Fibroblast of the aortic adventitia (primary cell): ENCODE results near the gene DOCK1. TPM values are rescaled to one million over a fixed set of nuclear protein-coding genes. Genes with fewer than 3 reads are reported as not detected.

ENCODE experiments used
- DNase-seq: peaks from one replicate; pipeline ENCODE4 v3.0.0-alpha.2; 2010; ENCODE audit warnings: low read depth
- H3K4me3 ChIP-seq: 2 replicates; pipeline ENCODE4 v1.5.1; 2011; ENCODE audit warnings: low read depth, mild to moderate bottlenecking, control low read depth, low read length, moderate library complexity
- total RNA-seq: library from RNA; depleted of rRNA; stranded (reverse); fragments of >200 nt; gene quantifications from 2 replicates; pipeline ENCODE4 v1.2.3, GENCODE V29; 2012; ENCODE audit warnings: low replicate concordance
- TF ChIP-seq, protein P1 (sequence below): IDR thresholded peaks from 2 replicates; pipeline ENCODE4 v1.5.1; 2011; ENCODE audit warnings: mild to moderate bottlenecking, low read length, control low read depth, inconsistent platforms; ENCODE audit not compliant: insufficient read depth

DOCK1 gene
- total RNA-seq, 1 donor = 75.2 TPM

DNA sequence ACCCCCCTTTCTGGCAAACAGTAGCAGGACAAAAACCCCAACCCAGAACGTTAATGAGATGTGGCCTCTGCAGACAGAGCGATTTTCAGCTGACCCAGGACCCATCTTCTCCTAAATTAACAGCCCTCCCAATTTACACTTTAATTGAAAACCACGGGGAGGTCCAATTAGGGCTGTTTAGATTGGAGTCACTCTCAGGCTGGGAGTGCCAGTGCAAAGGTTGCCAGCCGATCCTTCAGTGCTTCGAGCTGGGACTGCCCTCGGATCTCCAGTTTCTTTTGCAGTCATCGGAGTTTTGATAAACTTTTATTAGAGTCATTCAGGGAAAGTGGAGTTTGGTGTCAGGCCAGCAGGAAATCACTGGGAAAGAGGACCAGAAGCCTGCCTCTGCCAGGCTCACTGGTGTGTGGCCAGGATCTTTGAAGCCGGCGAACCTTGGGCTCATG lies 108.0 kb downstream of the DOCK1 start:
- TF ChIP-seq, protein P1, sequence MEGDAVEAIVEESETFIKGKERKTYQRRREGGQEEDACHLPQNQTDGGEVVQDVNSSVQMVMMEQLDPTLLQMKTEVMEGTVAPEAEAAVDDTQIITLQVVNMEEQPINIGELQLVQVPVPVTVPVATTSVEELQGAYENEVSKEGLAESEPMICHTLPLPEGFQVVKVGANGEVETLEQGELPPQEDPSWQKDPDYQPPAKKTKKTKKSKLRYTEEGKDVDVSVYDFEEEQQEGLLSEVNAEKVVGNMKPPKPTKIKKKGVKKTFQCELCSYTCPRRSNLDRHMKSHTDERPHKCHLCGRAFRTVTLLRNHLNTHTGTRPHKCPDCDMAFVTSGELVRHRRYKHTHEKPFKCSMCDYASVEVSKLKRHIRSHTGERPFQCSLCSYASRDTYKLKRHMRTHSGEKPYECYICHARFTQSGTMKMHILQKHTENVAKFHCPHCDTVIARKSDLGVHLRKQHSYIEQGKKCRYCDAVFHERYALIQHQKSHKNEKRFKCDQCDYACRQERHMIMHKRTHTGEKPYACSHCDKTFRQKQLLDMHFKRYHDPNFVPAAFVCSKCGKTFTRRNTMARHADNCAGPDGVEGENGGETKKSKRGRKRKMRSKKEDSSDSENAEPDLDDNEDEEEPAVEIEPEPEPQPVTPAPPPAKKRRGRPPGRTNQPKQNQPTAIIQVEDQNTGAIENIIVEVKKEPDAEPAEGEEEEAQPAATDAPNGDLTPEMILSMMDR = no peak
- no peak overlapping the region for H3K4me3 ChIP-seq
- peak; percentile 12 for DNase-seq

DNA sequence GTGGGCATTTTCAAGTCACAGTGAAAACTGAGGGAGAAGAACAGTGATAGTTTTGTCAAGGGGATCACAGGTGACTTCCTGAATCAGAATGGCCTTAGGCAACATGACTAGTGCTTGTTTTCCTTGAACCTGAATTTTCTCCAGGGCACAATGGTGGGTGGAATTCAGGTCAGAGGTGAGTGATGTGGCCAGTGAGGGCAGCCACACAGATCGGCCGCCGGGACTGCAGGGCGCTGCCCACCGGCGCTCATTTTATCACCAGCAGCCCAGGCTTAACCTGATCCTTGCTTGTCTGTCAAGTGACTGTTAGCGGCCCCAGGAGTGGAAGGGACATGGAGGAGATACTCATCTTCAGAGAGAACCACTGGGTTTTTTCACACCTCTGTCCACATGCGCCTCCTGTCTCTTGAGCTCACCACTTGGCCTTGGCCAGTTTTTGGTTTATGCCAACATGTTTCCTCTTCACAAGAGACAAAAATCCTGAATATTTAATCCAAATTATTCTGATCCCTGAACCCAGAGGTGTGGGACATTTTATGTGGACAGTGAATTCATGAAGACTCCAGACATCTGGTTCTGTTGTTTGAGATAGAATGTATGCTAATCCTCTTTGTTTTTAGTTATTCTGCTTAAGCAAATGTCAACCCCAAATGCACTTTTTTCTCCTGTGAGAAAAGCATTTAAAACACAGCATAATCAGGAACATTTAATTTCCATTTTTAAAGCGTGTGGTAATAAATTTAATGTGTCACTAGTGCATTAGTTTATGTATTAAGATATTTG lies 108.7 kb downstream of the DOCK1 start:
- TF ChIP-seq, protein P1 = no peak
- DNase-seq = no peak
- no peak overlapping the region for H3K4me3 ChIP-seq

DNA sequence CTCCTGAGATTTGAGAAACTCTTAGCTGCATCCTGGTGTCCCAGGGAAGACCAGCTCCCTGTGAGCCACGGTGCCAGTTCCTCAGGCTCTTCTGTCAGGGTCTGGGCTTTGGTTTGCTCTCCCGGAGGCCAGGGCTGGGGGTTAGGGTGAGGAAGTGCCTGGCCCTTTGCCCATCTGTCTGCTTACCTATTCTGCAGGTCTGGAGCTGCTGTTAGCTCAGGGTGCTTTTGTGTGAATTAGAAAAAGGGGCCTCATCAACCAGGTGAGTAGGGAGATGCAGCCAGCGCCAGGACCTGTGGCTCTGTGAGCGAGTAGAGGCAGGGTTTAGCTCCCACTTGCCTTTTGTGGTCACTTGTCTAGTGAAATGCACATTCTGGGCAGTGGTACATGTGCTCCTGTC lies 109.4 kb downstream of the DOCK1 start:
- DNase-seq = no peak
- H3K4me3 ChIP-seq = no peak overlapping the region
- TF ChIP-seq, protein P1 = no peak

DNA sequence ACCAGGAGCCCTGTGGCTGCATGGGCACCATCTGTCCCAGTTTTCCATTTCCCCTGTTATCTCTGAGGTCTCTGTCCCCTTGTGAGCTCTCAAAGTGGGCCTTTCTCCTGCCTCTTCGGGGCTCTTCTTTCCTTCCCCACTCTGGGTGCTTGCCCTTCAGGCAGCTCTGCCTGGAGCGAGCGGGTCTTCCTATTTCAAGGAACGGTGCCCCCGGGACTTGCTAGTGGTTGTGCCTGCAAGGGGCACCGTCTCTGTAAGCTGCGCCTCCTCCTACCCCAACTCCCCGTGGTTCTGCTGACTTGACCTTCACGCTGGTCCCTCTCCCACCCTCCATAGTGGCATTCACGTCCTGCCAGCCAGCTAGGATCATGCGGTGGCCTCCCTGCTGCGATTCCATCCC lies 110.1 kb downstream of the DOCK1 start:
- TF ChIP-seq, protein P1 = no peak
- H3K4me3 ChIP-seq = no peak overlapping the region
- no peak for DNase-seq

DNA sequence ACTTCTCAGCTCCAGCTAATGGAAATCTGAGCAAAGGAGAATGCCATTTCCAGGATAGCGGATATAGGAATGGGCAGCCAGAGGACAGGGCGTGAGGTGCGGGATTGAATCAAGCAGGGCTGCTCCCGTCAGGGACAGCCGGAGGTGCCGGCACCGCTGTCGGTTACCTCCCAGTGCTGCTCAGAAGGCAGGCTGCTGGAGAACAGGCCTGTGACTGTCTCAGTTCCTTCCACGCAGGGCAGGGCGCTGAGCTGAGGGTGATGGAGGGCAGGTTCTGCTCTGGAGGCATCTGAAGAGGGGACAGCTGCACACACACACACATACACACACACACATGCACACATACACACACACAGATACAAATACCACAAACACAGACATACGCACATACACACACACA lies 111.1 kb downstream of the DOCK1 start:
- H3K4me3 ChIP-seq = no peak overlapping the region
- DNase-seq = no peak
- TF ChIP-seq, protein P1 = no peak

DNA sequence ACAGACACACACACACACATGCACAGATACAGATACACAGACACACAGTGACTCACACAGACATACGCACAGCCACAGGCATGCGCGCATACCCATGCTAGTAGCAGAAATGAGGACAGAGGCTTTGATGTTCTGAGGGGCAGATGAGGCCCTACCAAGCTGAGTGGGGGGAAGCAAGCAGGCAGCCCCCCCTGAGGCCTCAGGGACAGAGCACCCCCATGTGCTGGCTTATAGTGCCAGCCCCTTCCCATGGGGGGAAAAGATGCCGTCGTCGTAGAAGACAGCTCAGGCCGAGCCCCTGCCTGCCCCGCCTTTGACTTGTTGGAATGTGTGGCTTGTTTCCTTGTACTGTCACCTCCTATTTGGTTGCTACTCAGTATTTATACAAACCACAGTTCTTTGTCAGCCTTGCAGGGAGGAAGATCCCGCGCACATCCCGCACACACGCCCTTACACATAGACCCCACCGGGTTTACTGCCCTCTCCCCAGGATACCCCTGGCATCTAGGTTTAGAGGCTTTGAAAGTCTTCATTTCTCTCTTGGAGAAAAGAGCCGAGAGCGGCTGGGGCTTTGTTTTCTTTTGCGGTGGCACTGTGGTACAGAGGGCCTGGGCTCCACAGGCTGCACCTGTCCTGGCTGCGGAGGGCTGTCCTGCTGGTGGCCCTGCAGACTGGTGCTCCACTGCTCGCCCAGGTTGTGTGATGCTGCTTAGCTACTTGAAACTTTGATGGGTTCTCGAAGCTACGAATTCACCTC lies 112.5 kb downstream of the DOCK1 start:
- TF ChIP-seq, protein P1 = no peak
- DNase-seq = no peak
- no peak overlapping the region for H3K4me3 ChIP-seq
